ENCODE results near the gene KLHL3. TPM values are rescaled to one million over a fixed set of nuclear protein-coding genes. Genes with fewer than 3 reads are reported as not detected.
A peak's percentile ranks its signal among the peaks of the same experiment; 100 is the strongest.

Gene KLHL3
- total RNA-seq, 1 donor from 2014 or later, result 2.2 TPM

DNA sequence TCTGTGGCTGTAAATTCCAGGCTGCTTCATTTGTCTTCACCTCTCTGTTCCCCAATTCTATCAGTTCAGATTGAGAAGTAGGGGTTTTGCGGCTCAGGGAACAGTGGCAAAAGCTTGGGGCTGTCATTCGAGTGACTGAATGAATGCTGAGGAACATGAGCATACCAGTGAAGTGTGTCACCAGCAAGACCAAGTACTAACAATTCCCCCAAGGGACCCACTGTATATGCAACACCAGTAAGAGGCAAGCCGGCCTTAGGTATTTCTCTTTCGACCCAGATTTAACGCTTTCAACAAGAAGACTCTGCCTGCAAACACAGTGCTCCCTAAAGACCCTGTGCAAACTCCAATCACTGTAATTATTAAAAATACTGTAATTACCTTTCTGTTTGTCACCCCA, 25.8 kb downstream of the KLHL3 start:
- intact Hi-C loops (cut with micrococcal nuclease), result no loop called here
- Mint-ChIP-seq H3K4me3 (no peak overlapping the region), H3K36me3 (ENCODE audit: low read depth) (peaks cover 12% of the 10 kb centered on the region)

GRCh38 chr5:137708796-137709559, 26.9 kb downstream of the KLHL3 start:
- intact Hi-C loops (cut with micrococcal nuclease), result no loop called here
- Mint-ChIP-seq H3K36me3 (ENCODE audit: low read depth) (peaks cover 10% of the 10 kb centered on the region), H3K4me1 (no peaks in the 10 kb centered on the region), H3K27me3 (no peaks in the 10 kb centered on the region), H3K9me3 (peaks cover 10% of the 10 kb centered on the region), H3K27ac (peak overlapping the region; percentile 12), H3K4me3 (no peak overlapping the region)
- no peak for DNase-seq

More for the DNA sequence above, 25.8 kb downstream of the KLHL3 start:
- Mint-ChIP-seq H3K27ac (no peak overlapping the region), H3K9me3 (peaks cover 10% of the 10 kb centered on the region), H3K27me3 (no peaks in the 10 kb centered on the region), H3K4me1 (no peaks in the 10 kb centered on the region)
- DNase-seq, result no peak

DNA sequence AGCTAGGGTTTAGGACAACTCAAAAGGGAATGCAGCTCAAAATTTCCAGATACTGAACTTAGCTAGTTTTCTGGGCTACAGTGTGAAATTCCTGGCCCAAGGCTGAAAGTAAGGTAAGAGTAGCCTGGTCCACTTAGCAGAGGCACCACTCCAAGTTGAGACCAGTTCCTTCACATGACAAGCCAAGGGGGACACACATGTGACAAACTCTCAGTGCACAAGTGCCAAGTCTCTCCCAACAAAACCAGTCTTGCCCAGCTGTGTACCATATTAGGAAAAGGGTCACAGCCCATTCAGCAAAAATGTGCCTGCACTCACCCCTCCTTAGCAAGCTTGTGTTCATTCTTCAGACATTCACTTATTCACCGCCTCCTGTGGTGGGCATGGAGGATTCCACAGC, 27.8 kb downstream of the KLHL3 start:
- H3K27ac Mint-ChIP-seq, result no peak overlapping the region
- H3K27me3 Mint-ChIP-seq, result no peaks in the 10 kb centered on the region
- DNase-seq, result no peak
- no peaks in the 10 kb centered on the region for H3K4me1 Mint-ChIP-seq
- intact Hi-C loops (cut with micrococcal nuclease), result no loop called here
- H3K36me3 Mint-ChIP-seq (ENCODE audit: low read depth), result peaks cover 8% of the 10 kb centered on the region
- H3K9me3 Mint-ChIP-seq, result peaks cover 10% of the 10 kb centered on the region
- no peak overlapping the region for H3K4me3 Mint-ChIP-seq

DNA sequence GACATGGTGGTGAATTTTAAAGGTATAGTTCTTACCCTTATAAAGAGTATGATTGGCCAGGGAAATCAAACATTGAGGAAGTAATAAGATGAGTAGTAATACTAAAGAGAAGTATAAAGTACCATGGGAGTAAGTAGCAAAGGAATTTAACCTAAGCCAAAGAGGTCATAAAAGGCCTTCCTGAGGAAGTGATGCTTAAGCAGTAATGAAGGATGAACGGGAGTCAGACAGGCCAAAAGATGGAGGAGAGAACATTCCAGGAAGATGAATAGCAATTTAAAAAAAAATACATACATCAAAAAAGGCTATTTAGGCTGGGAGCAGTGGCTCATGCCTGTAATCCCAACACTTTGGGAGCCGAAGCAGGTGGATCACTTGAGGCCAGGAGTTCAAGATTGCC, 29.0 kb downstream of the KLHL3 start:
- intact Hi-C loops (cut with micrococcal nuclease), result no loop called here
- no peak overlapping the region for H3K27ac Mint-ChIP-seq

DNA sequence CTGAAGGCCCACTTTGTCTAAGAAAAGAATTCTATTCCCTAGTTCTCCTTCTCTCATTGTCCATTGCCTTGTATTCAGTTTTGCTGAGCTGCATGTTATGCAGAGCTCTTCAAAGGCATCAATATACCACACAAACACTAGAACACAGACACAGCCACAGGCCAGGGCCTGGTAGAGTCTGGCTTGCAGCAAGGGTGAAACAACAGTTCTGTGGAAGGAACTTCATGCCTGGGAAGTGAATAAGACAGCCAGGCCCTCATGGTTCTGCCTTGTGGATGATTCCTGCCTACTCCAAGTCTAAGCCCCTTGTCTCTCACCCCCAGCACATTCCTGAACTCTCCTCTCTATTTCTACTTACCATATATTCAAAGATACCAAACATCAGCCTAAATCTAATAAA, 30.8 kb downstream of the KLHL3 start:
- DNase-seq, result no peak
- H3K27me3 Mint-ChIP-seq, result no peaks in the 10 kb centered on the region
- no peak overlapping the region for H3K27ac Mint-ChIP-seq
- H3K4me1 Mint-ChIP-seq, result no peaks in the 10 kb centered on the region
- intact Hi-C loops (cut with micrococcal nuclease), result no loop called here
- H3K9me3 Mint-ChIP-seq, result peaks cover 3% of the 10 kb centered on the region
- H3K36me3 Mint-ChIP-seq (ENCODE audit: low read depth), result peaks cover 8% of the 10 kb centered on the region
- H3K4me3 Mint-ChIP-seq, result no peak overlapping the region

More for the DNA sequence above, 29.0 kb downstream of the KLHL3 start:
- Mint-ChIP-seq H3K9me3 (peaks cover 6% of the 10 kb centered on the region), H3K36me3 (ENCODE audit: low read depth) (peaks cover 8% of the 10 kb centered on the region), H3K27me3 (no peaks in the 10 kb centered on the region), H3K4me3 (no peak overlapping the region), H3K4me1 (no peaks in the 10 kb centered on the region)
- DNase-seq, result no peak

GRCh38 chr5:137703565-137703964, 32.3 kb downstream of the KLHL3 start:
- H3K4me1 Mint-ChIP-seq, result no peaks in the 10 kb centered on the region
- H3K27me3 Mint-ChIP-seq, result no peaks in the 10 kb centered on the region
- no peak overlapping the region for H3K4me3 Mint-ChIP-seq
- DNase-seq, result no peak
- H3K27ac Mint-ChIP-seq, result no peak overlapping the region
- H3K9me3 Mint-ChIP-seq, result peaks cover 3% of the 10 kb centered on the region
- H3K36me3 Mint-ChIP-seq (ENCODE audit: low read depth), result peaks cover 10% of the 10 kb centered on the region
- intact Hi-C loops (cut with micrococcal nuclease), result no loop called here

DNA sequence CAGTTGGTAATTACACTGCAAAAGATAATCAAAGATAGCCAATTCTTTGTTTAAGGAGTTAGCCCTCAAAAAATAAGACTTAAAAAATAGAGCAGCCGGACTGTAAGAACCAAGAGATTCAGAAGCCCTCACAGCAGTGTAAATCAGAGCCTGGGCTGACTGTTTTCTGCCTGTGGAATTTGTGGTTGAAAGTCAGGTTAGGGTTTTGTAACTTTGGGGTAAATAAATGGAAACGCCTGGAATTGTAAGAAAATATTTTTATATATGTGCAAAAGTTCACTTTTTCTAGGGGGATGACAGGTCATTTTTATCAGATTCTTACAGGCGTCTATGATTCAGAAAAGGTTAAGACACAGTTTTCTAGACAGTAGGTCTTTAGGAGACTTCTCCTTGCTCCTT, 35.6 kb downstream of the KLHL3 start:
- H3K27ac Mint-ChIP-seq, result no peak overlapping the region
- no peak overlapping the region for H3K4me3 Mint-ChIP-seq
- peaks cover 12% of the 10 kb centered on the region for H3K36me3 Mint-ChIP-seq (ENCODE audit: low read depth)
- intact Hi-C loops (cut with micrococcal nuclease), result no loop called here
- H3K27me3 Mint-ChIP-seq, result no peaks in the 10 kb centered on the region
- H3K4me1 Mint-ChIP-seq, result peaks cover 21% of the 10 kb centered on the region
- no peak for DNase-seq
- peaks cover 6% of the 10 kb centered on the region for H3K9me3 Mint-ChIP-seq

- peaks cover 14% of the 10 kb centered on the region for H3K36me3 Mint-ChIP-seq (ENCODE audit: low read depth)
- peaks cover 9% of the 10 kb centered on the region for H3K9me3 Mint-ChIP-seq
- intact Hi-C loops (cut with micrococcal nuclease), result no loop called here
- peaks cover 28% of the 10 kb centered on the region for H3K4me1 Mint-ChIP-seq
- no peak overlapping the region for H3K4me3 Mint-ChIP-seq
- no peaks in the 10 kb centered on the region for H3K27me3 Mint-ChIP-seq
- H3K27ac Mint-ChIP-seq, result no peak overlapping the region
- no peak for DNase-seq
Observed at GRCh38 chr5:137699336-137700281, 36.3 kb downstream of the KLHL3 start.

DNA sequence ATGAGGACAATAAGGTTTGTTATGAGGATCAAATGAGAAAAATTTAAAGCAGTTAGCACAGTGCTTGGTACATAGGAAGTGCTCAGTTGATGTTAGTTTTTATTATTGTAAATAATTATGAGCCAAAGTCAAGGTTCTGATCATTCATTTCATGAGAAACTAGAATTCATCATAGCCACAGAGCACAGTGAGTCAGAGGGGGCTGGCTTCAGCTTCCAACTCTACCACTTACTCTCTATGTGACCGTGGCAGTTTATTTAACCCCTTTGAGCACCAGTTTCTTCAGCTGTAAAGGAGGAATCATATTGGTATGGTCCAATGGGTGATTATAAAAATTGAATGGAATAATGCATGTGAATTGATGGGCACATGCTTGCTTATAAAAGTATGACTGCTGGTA, 39.4 kb downstream of the KLHL3 start:
- peak overlapping the region; percentile 75 for H3K4me3 Mint-ChIP-seq
- H3K9me3 Mint-ChIP-seq, result peaks cover 9% of the 10 kb centered on the region
- peak overlapping the region; percentile 88 for H3K27ac Mint-ChIP-seq
- H3K4me1 Mint-ChIP-seq, result peaks cover 38% of the 10 kb centered on the region
- H3K36me3 Mint-ChIP-seq (ENCODE audit: low read depth), result peaks cover 16% of the 10 kb centered on the region
- DNase-seq, result no peak
- intact Hi-C loops (cut with micrococcal nuclease), result loop anchor here (1.0 kb wide), 2 partner anchors 40 to 58 kb away; partner anchors contain the start of genes HNRNPA0 and KLHL3
- no peaks in the 10 kb centered on the region for H3K27me3 Mint-ChIP-seq

GRCh38 chr5:137695651-137696428, 40.0 kb downstream of the KLHL3 start:
- H3K9me3 Mint-ChIP-seq, result peaks cover 9% of the 10 kb centered on the region
- no peaks in the 10 kb centered on the region for H3K27me3 Mint-ChIP-seq
- peaks cover 38% of the 10 kb centered on the region for H3K4me1 Mint-ChIP-seq
- peak overlapping the region; percentile 88 for H3K27ac Mint-ChIP-seq
- intact Hi-C loops (cut with micrococcal nuclease), result loop anchor here (1.0 to 2.0 kb wide), 3 partner anchors 35 to 58 kb away; partner anchors contain the start of genes HNRNPA0 and KLHL3
- peak overlapping the region; percentile 75 for H3K4me3 Mint-ChIP-seq
- peak; percentile 77 for DNase-seq
- H3K36me3 Mint-ChIP-seq (ENCODE audit: low read depth), result peaks cover 16% of the 10 kb centered on the region

- Mint-ChIP-seq H3K9me3 (peaks cover 9% of the 10 kb centered on the region), H3K4me1 (peaks cover 38% of the 10 kb centered on the region), H3K27me3 (no peaks in the 10 kb centered on the region), H3K36me3 (ENCODE audit: low read depth) (peaks cover 19% of the 10 kb centered on the region), H3K27ac (no peak overlapping the region), H3K4me3 (no peak overlapping the region)
- intact Hi-C loops (cut with micrococcal nuclease), result loop anchor here (2.0 kb wide), 1 partner anchor 33 kb away; no protein-coding TSS in a partner anchor
- no peak for DNase-seq
Observed at GRCh38 chr5:137693951-137694721, 41.8 kb downstream of the KLHL3 start.

DNA sequence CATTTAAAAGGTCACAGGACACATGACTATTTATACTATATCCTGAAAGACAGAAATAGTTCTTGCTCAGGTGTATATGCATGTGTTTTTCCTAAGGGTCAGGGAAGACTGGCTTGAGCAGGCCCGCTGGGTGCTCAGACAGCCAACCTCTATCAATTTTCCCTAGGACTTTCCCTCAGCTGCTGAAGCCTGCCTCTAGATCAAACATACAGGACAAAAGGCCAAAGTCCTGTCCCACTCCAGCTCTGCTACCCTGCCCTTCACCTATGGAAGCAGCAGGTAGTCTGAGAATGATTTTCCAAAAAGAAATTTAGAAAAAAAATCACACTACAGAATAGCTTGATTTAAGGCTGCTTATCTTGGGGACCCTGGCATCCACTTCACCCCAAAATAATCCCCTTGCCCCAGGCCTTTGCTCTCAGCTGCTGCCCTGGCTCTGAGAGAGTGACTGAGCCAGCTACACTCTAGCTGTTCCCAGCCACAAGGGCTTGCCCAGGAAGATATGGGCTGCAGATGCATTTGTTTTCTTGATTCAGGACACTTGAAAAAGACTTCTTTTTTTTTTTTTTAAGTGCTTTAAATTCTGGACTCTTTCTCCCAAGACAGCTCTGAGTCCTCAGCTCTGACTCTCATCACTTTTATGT, 42.5 kb downstream of the KLHL3 start:
- Mint-ChIP-seq H3K27ac (no peak overlapping the region), H3K4me3 (no peak overlapping the region), H3K4me1 (peaks cover 38% of the 10 kb centered on the region), H3K27me3 (no peaks in the 10 kb centered on the region), H3K9me3 (peaks cover 9% of the 10 kb centered on the region), H3K36me3 (ENCODE audit: low read depth) (peaks cover 17% of the 10 kb centered on the region)
- intact Hi-C loops (cut with micrococcal nuclease), result no loop called here
- DNase-seq, result no peak
